Transverse colon (tissue), 4 donors: ENCODE data around the gene SERTM1. TPM values are rescaled to one million over a fixed set of nuclear protein-coding genes. Genes with fewer than 3 reads are reported as not detected.

ENCODE experiments used
- DNase-seq: peaks from one replicate; pipeline ENCODE4 v3.0.0-alpha.2; 2019
- H3K27ac ChIP-seq, 4 donors: fragments of 200-600 bp; sonication (generic); 2 replicates each; pipeline ENCODE4 v1.5.1; 2016 to 2018; ENCODE audit warnings: inconsistent platforms in 4 of 4
- H3K27me3 ChIP-seq: fragments of 200-600 bp; sonication (generic); 2 replicates; pipeline ENCODE4 v1.5.1; 2017; ENCODE audit warnings: inconsistent platforms
- H3K36me3 ChIP-seq, 4 donors: fragments of 200-600 bp; sonication (generic); 2 replicates each; pipeline ENCODE4 v1.5.1; 2017 to 2019; ENCODE audit warnings: inconsistent platforms in 4 of 4
- H3K4me1 ChIP-seq, 4 donors: fragments of 200-600 bp; sonication (generic); 2 replicates each; pipeline ENCODE4 v1.5.1; 2017 to 2020; ENCODE audit warnings: inconsistent platforms in 4 of 4
- H3K4me3 ChIP-seq, 4 donors: fragments of 200-600 bp; sonication (generic); 1 replicate in 1 of 4; 2 replicates in 3 of 4; pipeline versions ENCODE4 v1.5.1 to v1.6.1; 2017 to 2019; ENCODE audit warnings: inconsistent platforms in 4 of 4
- H3K9me3 ChIP-seq, 2 donors: fragments of 200-600 bp; sonication (generic); 2 replicates each; pipeline ENCODE4 v1.5.1; 2017 to 2019; ENCODE audit warnings: inconsistent platforms in 2 of 2
- EP300 ChIP-seq: sonication (generic); formaldehyde crosslinking; IDR thresholded peaks from one replicate; pipeline ENCODE4 v1.6.1; 2017; ENCODE audit warnings: antibody characterized with exemption, low read depth
- POLR2A ChIP-seq: fragments of 450-650 bp; IDR thresholded peaks from one replicate; pipeline ENCODE4 v1.6.1; 2016; ENCODE audit warnings: antibody characterized with exemption, mild to moderate bottlenecking, moderate library complexity
- POLR2AphosphoS5 ChIP-seq, 3 donors: sonication (generic); formaldehyde crosslinking; IDR thresholded peaks; one replicate each; pipeline ENCODE4 v1.6.1; 2016; ENCODE audit warnings: antibody characterized with exemption in 3 of 3
- WGBS, 2 donors: methylation state at CpG; one replicate each; pipeline ENCODE4 v1.1.5; 2018; ENCODE audit warnings: low coverage in 1 of 2; 5-methylcytosine and 5-hydroxymethylcytosine counted together
- in situ Hi-C, 4 donors: fragments of 200-750 bp; cut with MboI; loops; one replicate each; pipeline versions ENCODE4 v1.15.0 to v1.15.1; 2017; ENCODE audit warnings: low sequenced_read_pairs in 3 of 4, low pct_ligation_motif_present in 1 of 4, low pct_unique_long_range_greater_than_20kb in 1 of 4
- intact Hi-C: fragments of 100-400 bp; cut with DNase I; formaldehyde crosslinking; loops from one replicate; pipeline ENCODE4 v1.15.1; 2023; ENCODE audit warnings: low total_unique reads
- total RNA-seq, 4 donors: library from RNA; depleted of rRNA; stranded (reverse); fragments of >200 nt; gene quantifications; one replicate each; pipeline ENCODE4 v1.1.0, GENCODE V29; 2016
- TF ChIP-seq, protein P1 (sequence below), 5 experiments: fragments of 200-600 bp in 3 of 5; fragments of 450-650 bp in 2 of 5; sonication (generic) in 3 of 5; IDR thresholded peaks; 1 replicate in 2 of 5; 2 replicates in 3 of 5; pipeline ENCODE4 v1.5.1; 2016 to 2017; ENCODE audit warnings: antibody characterized with exemption in 5 of 5, inconsistent platforms in 3 of 5, mild to moderate bottlenecking in 2 of 5, moderate library complexity in 1 of 5

The SERTM1 gene
- total RNA-seq, 4 donors from 2014 or later = 0.32 TPM; not detected in 3

DNA sequence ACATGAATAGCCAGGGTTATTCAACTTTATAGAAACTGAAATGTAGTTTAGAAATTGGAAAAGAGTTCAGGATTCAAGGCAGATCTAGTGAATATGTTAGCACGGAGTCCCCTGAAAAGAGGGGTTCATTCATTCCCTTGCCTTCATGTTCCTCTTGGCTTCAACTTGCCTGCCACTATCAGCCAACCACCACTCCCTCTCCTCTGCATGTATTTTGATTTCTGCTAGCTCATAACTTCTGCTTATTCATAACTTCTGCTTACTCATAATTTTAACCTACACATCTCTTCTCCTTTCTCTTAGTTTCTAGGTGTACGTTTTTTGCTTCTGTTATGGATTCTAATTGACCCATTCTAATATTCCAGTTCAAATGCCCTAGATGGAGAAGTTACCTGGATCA is 5.5 kb upstream of the SERTM1 start:
- intact Hi-C loops (no loop called here), in situ Hi-C loops (no loop called here)
- H3K9me3 ChIP-seq = no peaks in the 10 kb centered on the region
- H3K4me1 ChIP-seq = no peaks in the 10 kb centered on the region
- DNase-seq = no peak
- TF ChIP-seq, protein P1, sequence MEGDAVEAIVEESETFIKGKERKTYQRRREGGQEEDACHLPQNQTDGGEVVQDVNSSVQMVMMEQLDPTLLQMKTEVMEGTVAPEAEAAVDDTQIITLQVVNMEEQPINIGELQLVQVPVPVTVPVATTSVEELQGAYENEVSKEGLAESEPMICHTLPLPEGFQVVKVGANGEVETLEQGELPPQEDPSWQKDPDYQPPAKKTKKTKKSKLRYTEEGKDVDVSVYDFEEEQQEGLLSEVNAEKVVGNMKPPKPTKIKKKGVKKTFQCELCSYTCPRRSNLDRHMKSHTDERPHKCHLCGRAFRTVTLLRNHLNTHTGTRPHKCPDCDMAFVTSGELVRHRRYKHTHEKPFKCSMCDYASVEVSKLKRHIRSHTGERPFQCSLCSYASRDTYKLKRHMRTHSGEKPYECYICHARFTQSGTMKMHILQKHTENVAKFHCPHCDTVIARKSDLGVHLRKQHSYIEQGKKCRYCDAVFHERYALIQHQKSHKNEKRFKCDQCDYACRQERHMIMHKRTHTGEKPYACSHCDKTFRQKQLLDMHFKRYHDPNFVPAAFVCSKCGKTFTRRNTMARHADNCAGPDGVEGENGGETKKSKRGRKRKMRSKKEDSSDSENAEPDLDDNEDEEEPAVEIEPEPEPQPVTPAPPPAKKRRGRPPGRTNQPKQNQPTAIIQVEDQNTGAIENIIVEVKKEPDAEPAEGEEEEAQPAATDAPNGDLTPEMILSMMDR (IDR thresholded peaks at IDR 0.05) = no peak
- TF ChIP-seq EP300 (no peak), POLR2A (no peak), POLR2AphosphoS5 (IDR thresholded peaks at IDR 0.05) (no peak)
- H3K27ac ChIP-seq = no peak overlapping the region
- no peak overlapping the region for H3K4me3 ChIP-seq
- WGBS, 2 donors = 48 to 75% methylated on average over 2 of the region's 2 CpGs
- H3K27me3 ChIP-seq = peaks cover 26% of the 10 kb centered on the region
- no peaks in the 10 kb centered on the region for H3K36me3 ChIP-seq

DNA sequence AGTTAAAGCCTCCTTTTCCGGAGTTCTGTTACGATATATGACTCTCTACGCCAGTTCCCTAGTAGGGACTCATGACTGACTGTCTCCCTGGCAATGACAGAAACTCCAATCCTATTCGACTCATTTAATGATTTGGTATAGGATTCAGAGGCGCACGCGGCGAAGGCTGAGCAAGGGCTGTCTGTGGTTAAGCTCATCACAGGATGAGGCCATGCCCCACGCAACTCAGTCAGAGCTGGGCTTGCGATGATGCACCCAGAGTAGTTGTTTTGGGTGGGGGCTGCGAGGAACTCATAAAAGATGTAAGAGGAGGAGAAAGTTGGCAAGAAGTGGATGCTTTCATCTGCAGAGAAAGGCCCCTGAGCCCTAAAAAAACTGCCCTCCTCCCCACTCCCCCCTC is 468 bp upstream of the SERTM1 start:
- no peak for TF ChIP-seq POLR2A
- TF ChIP-seq, protein P1 (IDR thresholded peaks at IDR 0.05) = no peak
- no peak for TF ChIP-seq EP300
- no peak for TF ChIP-seq POLR2AphosphoS5 (IDR thresholded peaks at IDR 0.05)
- Histone ChIP-seq H3K9me3 (no peaks in the 10 kb centered on the region), H3K4me3 (no peak overlapping the region), H3K27ac (no peak overlapping the region), H3K27me3 (peaks cover 72% of the 10 kb centered on the region), H3K36me3 (no peaks in the 10 kb centered on the region), H3K4me1 (peaks cover 0 to 7% (median 3%) of the 10 kb centered on the region in 4 donors)
- in situ Hi-C loops (no loop called here), intact Hi-C loops (no loop called here)
- no peak for DNase-seq
- 63 to 65% methylated on average over 8 to 11 of the region's 11 CpGs for WGBS, 2 donors

DNA sequence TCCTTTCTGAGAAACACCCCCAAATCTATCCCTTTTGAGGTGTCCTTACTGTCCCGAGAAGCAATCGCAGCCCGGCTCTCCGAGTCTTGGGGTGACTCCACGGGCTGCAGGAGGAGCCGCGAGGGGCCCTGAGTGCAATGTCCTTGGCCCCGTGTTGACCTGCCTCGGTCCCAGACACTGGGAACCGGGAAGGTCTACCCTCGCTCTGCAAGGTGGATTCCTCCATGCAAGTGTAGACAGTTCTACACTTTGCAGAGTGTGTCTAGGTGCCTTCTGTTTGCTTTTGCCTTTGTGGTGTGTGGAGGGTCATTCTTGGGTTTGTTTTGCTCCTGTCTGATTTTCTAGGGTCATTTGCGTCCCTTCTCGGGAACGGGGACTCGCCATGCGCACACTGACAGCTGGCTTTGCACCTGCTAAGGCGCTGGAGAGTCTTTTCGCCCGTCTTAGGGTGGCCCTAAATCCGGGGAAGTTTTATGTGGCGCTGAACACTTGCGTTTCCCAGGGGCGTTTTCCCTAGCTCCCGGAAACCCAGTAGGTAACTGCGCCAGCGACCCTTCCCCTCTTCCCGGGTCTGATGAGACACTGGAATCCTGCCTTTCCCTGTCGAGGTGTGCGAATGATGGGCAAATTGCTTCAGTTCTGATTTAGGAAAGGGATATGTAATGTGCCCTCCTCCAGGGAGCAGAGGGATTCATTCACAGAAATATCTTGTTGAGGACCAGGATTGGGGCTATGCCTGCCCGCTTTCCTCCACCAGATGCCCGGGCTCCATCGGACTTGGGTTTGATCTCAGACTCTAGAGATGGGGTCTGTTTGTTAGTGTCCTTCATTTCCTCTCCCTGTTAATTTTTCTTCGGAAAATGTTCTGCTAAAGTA is 755 bp downstream of the SERTM1 start:
- TF ChIP-seq, protein P1 (IDR thresholded peaks at IDR 0.05) = no peak
- peak overlapping the region in 1 of 4 donors; percentile 3 for H3K4me3 ChIP-seq
- in situ Hi-C loops = no loop called here

DNA sequence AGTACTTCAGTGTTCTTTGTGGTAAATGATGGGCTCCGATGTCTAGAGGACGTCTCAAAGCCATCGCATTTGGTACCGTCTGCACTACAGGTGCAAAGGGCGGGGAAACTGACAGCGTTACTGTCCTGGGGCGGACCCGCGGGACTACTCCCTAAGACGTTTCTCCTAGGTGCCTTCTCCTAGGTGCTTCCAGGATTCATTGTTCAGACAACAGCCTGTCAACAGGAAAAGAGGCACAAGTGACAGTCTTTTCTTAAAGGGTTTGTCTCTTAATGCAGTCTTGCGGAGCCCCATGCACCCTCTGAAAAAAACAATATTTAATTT is 1.4 kb downstream of the SERTM1 start:
- TF ChIP-seq EP300 (no peak), POLR2A (no peak), POLR2AphosphoS5 (IDR thresholded peaks at IDR 0.05) (no peak)
- TF ChIP-seq, protein P1 (IDR thresholded peaks at IDR 0.05) = no peak
- no peak overlapping the region for H3K4me3 ChIP-seq
- H3K27me3 ChIP-seq = peaks cover 80% of the 10 kb centered on the region
- H3K4me1 ChIP-seq = peaks cover 0 to 7% (median 3%) of the 10 kb centered on the region in 4 donors
- no peak overlapping the region for H3K27ac ChIP-seq
- in situ Hi-C loops (no loop called here), intact Hi-C loops (no loop called here)
- no peaks in the 10 kb centered on the region for H3K9me3 ChIP-seq
- no peak for DNase-seq
- no peaks in the 10 kb centered on the region for H3K36me3 ChIP-seq
- 30% methylated on average over 11 of the region's 11 CpGs; no CpG with 5 or more reads in 1 of the 2 donors for WGBS, 2 donors

More for the DNA sequence above, 755 bp downstream of the SERTM1 start:
- Histone ChIP-seq H3K4me1 (peaks cover 0 to 7% (median 3%) of the 10 kb centered on the region in 4 donors), H3K36me3 (no peaks in the 10 kb centered on the region), H3K27ac (no peak overlapping the region), H3K9me3 (no peaks in the 10 kb centered on the region), H3K27me3 (peaks cover 76% of the 10 kb centered on the region)
- intact Hi-C loops = no loop called here
- WGBS, 2 donors = 13% methylated on average over 32 of the region's 33 CpGs; no CpG with 5 or more reads in 1 of the 2 donors
- DNase-seq = no peak
